C4-2B (cell line): ENCODE results near the gene ZFAND2A.
"Not testable (repeated sequence)": the region's sequence is repeated elsewhere in the genome, so short reads cannot be mapped to it uniquely, and the experiment has no call there.

Source experiments
- H3K27ac ChIP-seq: fragments of 450-650 bp; 2 replicates; pipeline ENCODE4 v1.5.1; 2017
- ZFX ChIP-seq: fragments of 450-650 bp; IDR thresholded peaks from 2 replicates; pipeline ENCODE4 v1.6.1; 2017
- TF ChIP-seq, protein P1 (sequence below): fragments of 450-650 bp; conservative IDR thresholded peaks from 2 replicates; pipeline ENCODE4 v1.5.1; 2017; ENCODE audit warnings: mild to moderate bottlenecking

The ZFAND2A gene

DNA sequence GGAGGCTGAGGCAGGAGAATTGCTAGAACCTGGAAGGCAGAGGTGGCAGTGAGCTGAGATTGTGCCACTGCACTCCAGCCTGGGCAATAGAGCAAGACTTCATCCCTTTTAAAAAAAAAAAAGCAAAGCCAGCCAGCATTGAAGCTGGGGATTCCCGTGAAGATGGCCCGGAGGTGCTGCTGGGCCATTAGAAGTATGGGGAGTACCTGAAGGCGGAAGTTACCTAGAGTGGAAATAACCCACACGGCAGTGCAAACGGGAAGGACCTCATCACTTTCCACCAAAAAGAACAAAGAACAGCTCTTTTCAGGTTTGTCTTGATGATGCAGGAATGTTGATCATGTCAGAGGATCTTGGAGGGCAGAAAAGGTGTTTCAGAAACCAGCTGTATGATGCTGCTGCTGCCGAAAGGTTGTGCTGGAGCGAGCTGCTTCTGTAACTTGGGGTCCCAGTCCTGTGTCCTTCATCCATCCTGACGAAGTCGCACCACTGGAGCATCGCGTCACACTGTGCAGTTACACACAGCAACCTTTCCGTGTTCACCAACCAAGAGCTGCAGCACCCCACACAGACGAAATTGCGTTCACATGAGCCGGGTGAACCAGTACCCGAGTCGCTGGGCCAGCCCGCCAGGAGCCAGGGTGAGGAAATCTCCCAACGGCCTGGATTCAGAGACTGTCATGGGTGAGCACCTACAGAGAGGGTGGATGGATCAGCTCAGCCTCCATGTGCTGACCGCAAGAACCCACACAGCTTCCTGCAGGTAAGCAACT lies 8.2 kb downstream of the ZFAND2A start:
- H3K27ac ChIP-seq: no peak overlapping the region
- TF ChIP-seq ZFX: no peak
- TF ChIP-seq, protein P1, sequence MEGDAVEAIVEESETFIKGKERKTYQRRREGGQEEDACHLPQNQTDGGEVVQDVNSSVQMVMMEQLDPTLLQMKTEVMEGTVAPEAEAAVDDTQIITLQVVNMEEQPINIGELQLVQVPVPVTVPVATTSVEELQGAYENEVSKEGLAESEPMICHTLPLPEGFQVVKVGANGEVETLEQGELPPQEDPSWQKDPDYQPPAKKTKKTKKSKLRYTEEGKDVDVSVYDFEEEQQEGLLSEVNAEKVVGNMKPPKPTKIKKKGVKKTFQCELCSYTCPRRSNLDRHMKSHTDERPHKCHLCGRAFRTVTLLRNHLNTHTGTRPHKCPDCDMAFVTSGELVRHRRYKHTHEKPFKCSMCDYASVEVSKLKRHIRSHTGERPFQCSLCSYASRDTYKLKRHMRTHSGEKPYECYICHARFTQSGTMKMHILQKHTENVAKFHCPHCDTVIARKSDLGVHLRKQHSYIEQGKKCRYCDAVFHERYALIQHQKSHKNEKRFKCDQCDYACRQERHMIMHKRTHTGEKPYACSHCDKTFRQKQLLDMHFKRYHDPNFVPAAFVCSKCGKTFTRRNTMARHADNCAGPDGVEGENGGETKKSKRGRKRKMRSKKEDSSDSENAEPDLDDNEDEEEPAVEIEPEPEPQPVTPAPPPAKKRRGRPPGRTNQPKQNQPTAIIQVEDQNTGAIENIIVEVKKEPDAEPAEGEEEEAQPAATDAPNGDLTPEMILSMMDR: no peak

DNA sequence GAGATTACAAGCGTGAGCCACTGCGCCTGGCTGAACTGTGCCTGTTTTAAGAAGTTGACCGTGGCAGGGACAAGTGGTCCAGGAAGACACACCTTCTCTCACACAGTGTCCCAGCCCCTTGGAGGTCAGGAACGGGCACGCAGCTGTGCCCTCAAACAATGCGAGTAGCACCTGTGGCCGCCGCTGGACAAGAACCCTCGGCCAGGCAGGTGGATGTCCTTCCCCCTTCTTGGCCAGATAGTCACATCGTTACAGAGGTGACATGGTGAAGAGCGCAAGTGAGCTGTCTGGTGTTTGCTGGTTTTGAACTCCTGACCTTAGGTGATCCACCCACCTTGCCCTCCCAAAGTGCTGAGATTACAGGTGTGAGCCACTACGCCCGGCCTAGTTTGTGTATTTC lies 8.8 kb downstream of the ZFAND2A start:
- TF ChIP-seq, protein P1: no peak
- TF ChIP-seq ZFX: no peak
- no peak overlapping the region for H3K27ac ChIP-seq

DNA sequence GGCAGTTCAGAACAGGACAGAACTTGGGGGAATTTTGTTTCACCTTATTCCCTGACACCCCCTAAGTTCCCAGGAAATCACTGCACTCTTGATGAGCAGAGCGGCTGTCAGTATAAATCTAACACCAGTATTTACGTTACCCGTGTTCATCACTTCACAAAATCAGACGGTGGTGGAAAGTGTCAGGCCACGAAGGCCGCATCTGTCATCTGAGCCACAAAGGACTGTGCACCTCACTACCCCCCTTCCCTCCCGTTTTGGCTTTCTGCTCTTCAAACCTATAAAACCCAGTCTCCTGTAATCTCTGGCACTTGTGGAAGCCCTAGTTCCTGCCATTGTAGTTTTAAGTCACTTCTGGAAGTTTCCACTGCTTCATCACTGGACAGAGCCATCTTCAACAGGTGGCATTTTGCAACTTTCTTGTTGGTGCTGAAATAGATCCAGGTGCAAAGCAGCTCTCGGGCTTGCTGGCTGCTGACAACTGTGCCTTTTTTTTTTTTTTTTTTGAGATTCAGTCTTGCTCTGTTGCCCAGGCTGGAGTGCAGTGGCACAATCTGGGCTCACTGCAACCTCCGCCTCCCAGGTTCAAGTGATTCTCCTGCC lies 9.5 kb downstream of the ZFAND2A start:
- TF ChIP-seq, protein P1: no peak
- TF ChIP-seq ZFX: no peak
- no peak overlapping the region for H3K27ac ChIP-seq

DNA sequence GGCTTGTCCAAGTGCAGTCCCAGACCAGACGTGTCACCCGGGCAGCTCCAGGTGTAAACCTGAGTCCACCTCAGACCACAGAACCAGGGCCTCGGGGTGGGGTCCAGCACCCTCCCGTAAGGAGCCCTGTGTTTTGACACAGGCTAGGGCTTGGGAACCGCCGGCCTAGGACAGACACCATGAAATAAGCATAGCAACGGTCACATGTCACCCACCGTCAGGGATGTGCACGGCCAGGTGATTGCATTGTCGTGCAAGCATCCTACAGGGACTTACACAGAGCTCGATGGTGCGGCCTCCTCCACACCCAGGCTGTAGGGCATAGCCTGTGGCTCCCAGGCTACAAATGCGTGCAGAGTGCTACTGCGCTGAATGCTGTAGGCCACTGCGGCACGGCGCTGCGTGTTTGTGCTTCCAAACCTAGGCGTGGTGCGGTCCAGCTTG lies 10.6 kb downstream of the ZFAND2A start:
- TF ChIP-seq, protein P1: no peak
- no peak for TF ChIP-seq ZFX
- no peak overlapping the region for H3K27ac ChIP-seq

DNA sequence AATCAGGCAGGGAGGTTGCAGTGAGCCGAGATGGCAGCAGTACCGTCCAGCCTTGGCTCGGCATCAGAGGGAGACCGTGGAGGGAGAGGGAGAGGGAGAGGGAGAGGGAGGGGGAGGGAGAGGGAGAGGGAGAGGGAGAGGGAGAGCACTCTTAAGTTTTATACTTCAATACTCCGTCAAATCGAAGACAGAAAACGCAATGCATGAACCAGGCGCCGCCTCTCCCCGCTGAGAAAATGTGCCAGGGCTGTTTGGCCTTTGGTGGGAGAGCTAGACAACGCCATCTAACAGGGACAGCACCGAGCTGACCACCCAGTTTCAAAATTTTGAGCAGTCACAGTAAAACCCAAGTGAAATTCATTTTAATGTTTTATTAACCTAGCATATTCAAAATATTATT lies 12.1 kb downstream of the ZFAND2A start:
- H3K27ac ChIP-seq: not testable (repeated sequence)

DNA sequence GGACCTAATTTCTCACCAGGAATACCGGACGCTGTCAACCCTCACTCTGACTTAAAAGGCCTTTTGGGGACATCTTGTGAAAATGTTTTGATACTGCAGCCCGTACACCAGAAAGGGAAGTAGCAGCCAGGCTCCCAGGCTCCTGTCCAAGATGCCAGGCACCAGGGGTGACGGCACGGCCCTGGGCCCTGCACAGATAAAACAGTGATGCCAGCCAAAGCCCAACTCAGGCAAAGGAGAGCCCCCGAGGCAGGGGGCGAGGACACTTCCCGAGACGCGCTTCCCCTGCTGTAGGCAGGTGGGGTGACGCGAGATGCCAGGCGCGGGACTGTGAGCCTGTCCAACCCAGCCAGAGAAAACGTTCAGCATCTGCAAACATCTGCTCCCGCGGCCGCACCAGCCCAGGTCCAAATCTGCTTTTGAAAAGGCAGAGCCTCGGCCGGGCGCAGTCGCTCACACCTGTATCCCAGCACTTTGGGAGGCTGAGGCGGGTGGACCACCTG lies 15.7 kb downstream of the ZFAND2A start:
- TF ChIP-seq, protein P1: peak; percentile 64
- no peak for TF ChIP-seq ZFX

DNA sequence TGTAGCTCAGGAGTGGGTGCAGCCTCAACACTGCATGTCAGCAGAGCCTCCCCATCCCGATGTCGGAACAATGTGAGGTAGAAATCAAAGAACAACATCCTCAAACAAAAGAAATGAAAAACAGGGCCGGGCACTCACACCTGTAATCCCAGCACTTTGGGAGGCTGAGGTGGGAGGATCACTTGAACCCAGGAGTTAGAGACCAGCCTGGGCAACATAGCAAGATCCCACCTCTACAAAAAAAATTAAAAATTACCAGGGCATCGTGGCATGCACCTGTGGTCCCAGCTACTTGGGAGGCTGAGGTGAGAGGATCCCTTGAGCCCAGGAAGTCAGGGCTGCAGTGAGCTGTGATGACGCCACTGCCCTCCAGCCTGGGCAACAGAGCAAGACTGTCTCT lies 17.0 kb downstream of the ZFAND2A start:
- not testable (repeated sequence) for H3K27ac ChIP-seq

More for the DNA sequence above, 15.7 kb downstream of the ZFAND2A start:
- H3K27ac ChIP-seq: no peak overlapping the region

DNA sequence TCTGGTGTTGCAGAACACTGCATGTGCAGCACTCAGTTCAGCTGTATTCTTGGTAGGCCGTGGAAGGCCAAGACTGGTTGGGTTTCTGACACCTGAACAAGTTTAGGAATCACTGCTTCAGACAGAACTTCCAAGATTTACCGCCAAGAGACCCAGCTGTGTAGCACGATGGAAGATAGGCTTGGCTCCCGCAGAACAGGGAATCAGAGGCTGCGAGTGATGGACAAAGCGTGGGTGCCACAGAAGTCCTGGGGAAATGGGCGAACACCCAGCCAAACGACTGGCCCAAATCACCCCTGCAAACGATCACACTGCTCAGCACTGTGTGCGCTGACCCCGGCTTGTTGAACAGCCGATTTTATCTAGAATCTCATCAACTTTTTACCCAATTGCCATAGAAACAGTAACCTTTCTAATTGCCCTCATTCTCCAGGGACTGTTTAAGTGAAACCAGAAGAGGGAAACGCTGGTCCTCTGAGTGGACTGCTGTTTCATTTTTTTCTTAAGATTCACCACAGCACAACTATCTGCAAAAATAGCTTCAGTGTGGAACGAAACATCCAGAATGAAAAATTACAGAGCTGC lies 17.9 kb downstream of the ZFAND2A start:
- TF ChIP-seq ZFX: no peak
- H3K27ac ChIP-seq: no peak overlapping the region

DNA sequence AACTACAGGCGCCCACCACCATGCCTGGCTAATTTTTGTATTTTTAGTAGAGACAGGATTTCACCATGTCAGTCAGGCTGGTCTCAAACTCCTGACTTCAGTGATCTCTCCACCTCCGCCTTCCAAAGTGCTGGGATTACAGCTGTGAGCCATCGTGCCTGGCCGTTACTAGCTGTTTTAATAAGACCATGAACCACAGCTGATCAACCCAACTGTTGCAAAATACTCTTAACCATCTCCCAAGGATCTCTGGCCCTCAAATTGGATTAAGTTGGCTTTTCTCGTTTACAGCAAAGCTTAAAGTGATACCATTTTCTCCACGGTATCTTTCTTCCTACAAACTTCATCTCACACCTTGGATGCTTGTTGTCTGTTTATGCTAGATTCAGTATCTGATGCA lies 18.3 kb downstream of the ZFAND2A start:
- TF ChIP-seq, protein P1: no peak
- no peak for TF ChIP-seq ZFX
- no peak overlapping the region for H3K27ac ChIP-seq
